Measurements from ENCODE around the gene AGBL1. TPM values are rescaled to one million over a fixed set of nuclear protein-coding genes. Genes with fewer than 3 reads are reported as not detected.
"Not testable (repeated sequence)": the region's sequence is repeated elsewhere in the genome, so short reads cannot be mapped to it uniquely, and the experiment has no call there.

AGBL1 gene
- total RNA-seq, 1 donor from 2014 or later, result not detected

DNA sequence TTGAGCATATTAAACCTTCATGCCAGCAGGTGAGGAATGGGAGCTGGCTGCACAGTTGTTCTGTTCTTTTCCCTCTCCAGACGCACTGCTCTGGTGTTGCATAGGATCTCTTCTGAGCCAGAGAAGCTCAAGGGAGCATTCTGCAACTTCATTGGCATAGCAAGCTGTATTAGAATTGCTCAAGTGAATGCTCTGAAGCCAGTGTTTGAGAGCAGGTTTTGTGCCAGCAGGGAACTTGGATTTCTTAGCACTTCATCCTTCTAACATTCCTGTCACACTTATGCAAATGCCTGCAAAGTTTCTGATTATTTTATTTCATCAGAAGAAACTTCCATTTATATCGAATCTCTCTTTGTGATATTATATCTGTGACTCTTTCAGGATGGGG, 366.6 kb downstream of the AGBL1 start:
- H3K27ac ChIP-seq (replicated peaks), result no peak overlapping the region
- H3K27me3 ChIP-seq (ENCODE audit: low read depth), result peaks cover 10% of the 10 kb centered on the region
- H3K4me1 ChIP-seq, result no peaks in the 10 kb centered on the region
- no peak for DNase-seq
- intact Hi-C loops (cut with micrococcal nuclease), result no loop called here
- H3K9me3 ChIP-seq (replicated peaks), result peaks cover 5% of the 10 kb centered on the region
- TF ChIP-seq, protein P1, sequence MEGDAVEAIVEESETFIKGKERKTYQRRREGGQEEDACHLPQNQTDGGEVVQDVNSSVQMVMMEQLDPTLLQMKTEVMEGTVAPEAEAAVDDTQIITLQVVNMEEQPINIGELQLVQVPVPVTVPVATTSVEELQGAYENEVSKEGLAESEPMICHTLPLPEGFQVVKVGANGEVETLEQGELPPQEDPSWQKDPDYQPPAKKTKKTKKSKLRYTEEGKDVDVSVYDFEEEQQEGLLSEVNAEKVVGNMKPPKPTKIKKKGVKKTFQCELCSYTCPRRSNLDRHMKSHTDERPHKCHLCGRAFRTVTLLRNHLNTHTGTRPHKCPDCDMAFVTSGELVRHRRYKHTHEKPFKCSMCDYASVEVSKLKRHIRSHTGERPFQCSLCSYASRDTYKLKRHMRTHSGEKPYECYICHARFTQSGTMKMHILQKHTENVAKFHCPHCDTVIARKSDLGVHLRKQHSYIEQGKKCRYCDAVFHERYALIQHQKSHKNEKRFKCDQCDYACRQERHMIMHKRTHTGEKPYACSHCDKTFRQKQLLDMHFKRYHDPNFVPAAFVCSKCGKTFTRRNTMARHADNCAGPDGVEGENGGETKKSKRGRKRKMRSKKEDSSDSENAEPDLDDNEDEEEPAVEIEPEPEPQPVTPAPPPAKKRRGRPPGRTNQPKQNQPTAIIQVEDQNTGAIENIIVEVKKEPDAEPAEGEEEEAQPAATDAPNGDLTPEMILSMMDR (IDR thresholded peaks at IDR 0.05; ENCODE audit: borderline replicate concordance), result no peak
- H3K4me3 ChIP-seq, result no peak overlapping the region
- H3K36me3 ChIP-seq, result no peaks in the 10 kb centered on the region

DNA sequence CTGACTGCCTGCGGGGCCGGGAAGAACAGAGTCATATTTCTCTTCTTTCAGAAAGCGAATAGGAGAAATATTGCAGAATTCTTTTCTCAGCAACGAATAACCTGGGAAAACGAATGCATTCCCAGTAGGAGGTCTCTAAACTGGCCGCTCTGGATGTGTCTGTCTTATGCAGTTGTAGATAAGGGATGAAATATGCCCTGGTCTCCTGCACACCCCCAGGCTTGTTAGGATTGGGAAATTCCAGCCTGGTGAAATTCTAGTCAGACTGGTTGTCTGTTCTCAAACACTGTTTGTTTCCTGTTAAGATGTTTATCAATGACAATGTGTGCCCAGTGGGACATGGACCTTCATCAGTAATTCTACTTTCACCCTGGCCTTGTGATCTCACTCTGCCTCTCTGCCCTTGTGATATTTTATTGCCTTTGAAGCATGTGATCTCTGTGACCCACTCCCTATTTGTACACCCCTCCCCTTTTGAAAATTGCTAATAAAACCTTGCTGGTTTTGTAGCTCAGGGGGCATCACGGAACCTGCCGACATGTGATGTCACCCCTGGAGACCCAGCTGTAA, 385.9 kb downstream of the AGBL1 start:
- H3K4me1 ChIP-seq; H3K4me3 ChIP-seq; H3K27me3 ChIP-seq (ENCODE audit: low read depth); H3K27ac ChIP-seq (replicated peaks); DNase-seq; intact Hi-C loops (cut with micrococcal nuclease); H3K36me3 ChIP-seq: not testable (repeated sequence)
- peaks cover 50% of the 10 kb centered on the region for H3K9me3 ChIP-seq (replicated peaks)

DNA sequence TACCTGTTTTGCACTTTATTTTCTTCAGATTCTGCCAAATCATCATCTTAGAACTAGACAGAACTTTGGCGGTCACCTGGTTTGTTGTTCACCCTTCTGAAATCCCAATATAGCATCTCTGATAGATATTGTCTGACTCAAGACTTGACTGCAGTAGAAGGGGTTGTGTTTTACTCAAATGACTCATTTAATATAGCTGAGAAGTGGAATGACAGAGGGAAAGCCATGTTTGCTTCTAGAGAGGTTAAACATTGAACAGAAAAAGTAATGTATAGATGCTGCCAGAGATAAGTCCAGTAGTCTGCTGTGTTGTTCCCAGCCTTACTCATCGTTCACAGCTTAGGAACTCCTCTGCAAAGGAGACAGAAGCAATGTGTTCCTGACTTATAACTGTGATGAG, 402.0 kb downstream of the AGBL1 start:
- no peaks in the 10 kb centered on the region for H3K9me3 ChIP-seq (replicated peaks)
- TF ChIP-seq, protein P1 (IDR thresholded peaks at IDR 0.05; ENCODE audit: borderline replicate concordance), result no peak
- DNase-seq, result no peak
- H3K27me3 ChIP-seq (ENCODE audit: low read depth), result peaks cover 14% of the 10 kb centered on the region
- no peaks in the 10 kb centered on the region for H3K4me1 ChIP-seq
- no peak overlapping the region for H3K4me3 ChIP-seq
- H3K27ac ChIP-seq (replicated peaks), result no peak overlapping the region
- intact Hi-C loops (cut with micrococcal nuclease), result no loop called here
- no peaks in the 10 kb centered on the region for H3K36me3 ChIP-seq

DNA sequence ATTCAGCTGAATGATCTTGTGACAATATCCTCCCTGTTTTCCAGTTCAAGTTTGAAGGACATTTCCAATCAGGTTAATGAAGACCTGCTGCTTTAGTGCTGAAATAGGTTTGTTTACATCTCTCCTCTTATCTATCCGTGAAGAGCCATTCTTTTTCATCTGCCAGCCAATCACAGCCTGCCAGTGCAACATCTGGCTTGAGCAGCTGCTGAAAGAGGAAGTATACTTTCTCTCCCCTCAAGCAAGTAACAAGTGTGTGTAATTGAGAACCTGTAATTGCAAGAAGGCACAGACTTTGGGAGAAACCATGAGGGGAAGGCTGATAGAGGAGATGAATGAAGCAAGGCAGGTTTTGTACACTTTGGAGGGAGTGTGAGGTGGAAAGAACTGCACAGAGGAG, 404.3 kb downstream of the AGBL1 start:
- H3K4me1 ChIP-seq, result no peaks in the 10 kb centered on the region
- DNase-seq, result no peak
- H3K36me3 ChIP-seq, result no peaks in the 10 kb centered on the region
- H3K27ac ChIP-seq (replicated peaks), result no peak overlapping the region
- TF ChIP-seq, protein P1 (IDR thresholded peaks at IDR 0.05; ENCODE audit: borderline replicate concordance), result no peak
- peaks cover 19% of the 10 kb centered on the region for H3K27me3 ChIP-seq (ENCODE audit: low read depth)
- intact Hi-C loops (cut with micrococcal nuclease), result no loop called here
- no peaks in the 10 kb centered on the region for H3K9me3 ChIP-seq (replicated peaks)
- no peak overlapping the region for H3K4me3 ChIP-seq

DNA sequence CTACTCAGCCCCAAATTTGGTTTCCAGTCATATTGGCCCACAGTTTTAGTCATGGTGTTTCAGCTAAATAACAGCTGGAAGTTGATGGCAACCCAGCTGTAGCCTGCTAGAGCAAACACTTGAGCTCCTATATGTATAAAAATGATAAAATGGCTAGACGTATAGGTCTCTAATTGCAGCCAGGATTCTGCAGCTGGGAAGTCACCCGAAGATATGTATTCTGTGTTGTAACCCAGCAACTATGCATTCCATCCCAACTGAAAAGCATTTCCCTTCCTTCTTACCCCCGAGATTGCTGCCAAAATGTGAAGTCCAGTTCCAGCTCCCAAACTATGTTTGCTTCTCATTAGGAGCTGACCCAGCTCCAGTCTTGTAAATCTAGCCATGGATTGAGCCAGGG, 408.4 kb downstream of the AGBL1 start:
- TF ChIP-seq, protein P1 (IDR thresholded peaks at IDR 0.05; ENCODE audit: borderline replicate concordance), result no peak
- Histone ChIP-seq H3K4me1 (no peaks in the 10 kb centered on the region), H3K9me3 (replicated peaks) (no peaks in the 10 kb centered on the region), H3K27me3 (ENCODE audit: low read depth) (peaks cover 19% of the 10 kb centered on the region), H3K27ac (replicated peaks) (no peak overlapping the region), H3K4me3 (no peak overlapping the region), H3K36me3 (no peaks in the 10 kb centered on the region)
- DNase-seq, result no peak
- intact Hi-C loops (cut with micrococcal nuclease), result no loop called here

DNA sequence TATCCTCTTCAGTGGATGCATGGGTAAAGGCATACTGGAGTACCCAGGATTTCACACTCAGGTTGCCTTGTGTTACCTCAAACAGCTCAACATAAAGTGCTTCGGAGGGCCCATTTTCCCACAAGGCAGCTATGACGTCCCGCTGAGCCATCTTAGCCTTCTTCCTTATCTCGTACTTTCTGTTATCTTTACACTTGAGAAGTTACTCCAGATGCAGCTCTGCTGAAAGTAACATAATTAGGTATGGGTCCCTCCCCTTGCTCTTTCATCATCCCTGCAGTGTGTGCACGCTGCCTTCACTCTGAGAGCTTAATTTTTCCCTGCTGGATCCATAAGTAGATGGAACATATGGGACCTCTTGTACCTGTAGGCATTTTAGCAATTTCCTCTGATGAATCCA, 410.3 kb downstream of the AGBL1 start:
- no peaks in the 10 kb centered on the region for H3K9me3 ChIP-seq (replicated peaks)
- no peak overlapping the region for H3K4me3 ChIP-seq
- DNase-seq, result no peak
- H3K27ac ChIP-seq (replicated peaks), result no peak overlapping the region
- no peaks in the 10 kb centered on the region for H3K4me1 ChIP-seq
- H3K27me3 ChIP-seq (ENCODE audit: low read depth), result peaks cover 15% of the 10 kb centered on the region
- TF ChIP-seq, protein P1 (IDR thresholded peaks at IDR 0.05; ENCODE audit: borderline replicate concordance), result no peak
- H3K36me3 ChIP-seq, result no peaks in the 10 kb centered on the region
- intact Hi-C loops (cut with micrococcal nuclease), result no loop called here

All from left ventricle myocardium inferior (tissue), 1 donor.